NT2/D1 (cell line): Measurements from ENCODE around the gene TOR4A.

Experiments used
- SUZ12 ChIP-seq: IDR thresholded peaks from 2 replicates; pipeline ENCODE4 v1.6.1; 2011; ENCODE audit not compliant: insufficient read length, insufficient read depth; ENCODE audit errors: extremely low read depth
- YY1 ChIP-seq: IDR thresholded peaks from 2 replicates; pipeline ENCODE4 v1.6.1; 2011; ENCODE audit not compliant: insufficient read length, insufficient read depth
- ZNF274 ChIP-seq: IDR thresholded peaks from 2 replicates; pipeline ENCODE4 v1.6.1; 2011; ENCODE audit warnings: mild to moderate bottlenecking, low read depth, low read length

GRCh38 chr9:137243626-137244485 is 33.7 kb upstream of the TOR4A start:
- TF ChIP-seq YY1: no peak
- no peak for TF ChIP-seq ZNF274
- no peak for TF ChIP-seq SUZ12
